H1 (cell line): ENCODE data around the gene CD34. TPM values are rescaled to one million over a fixed set of nuclear protein-coding genes. Genes with fewer than 3 reads are reported as not detected.

ENCODE experiments used
- BCL11A ChIP-seq, 2 experiments: IDR thresholded peaks; one replicate each; pipeline ENCODE4 v1.6.1; 2011; ENCODE audit warnings: low read depth in 2 of 2, low read length in 2 of 2, mild to moderate bottlenecking in 2 of 2
- CHD7 ChIP-seq: fragments of 300-600 bp; sonication (generic); IDR thresholded peaks from 2 replicates; pipeline ENCODE4 v1.7.1; 2012; ENCODE audit warnings: low read length, moderate library complexity, mild to moderate bottlenecking, inconsistent platforms; ENCODE audit not compliant: insufficient replicate concordance
- POLR2AphosphoS5 ChIP-seq: IDR thresholded peaks from 2 replicates; pipeline ENCODE4 v1.6.1; 2011; ENCODE audit warnings: low read depth, low read length
- RBBP5 ChIP-seq: IDR thresholded peaks from 2 replicates; pipeline ENCODE4 v1.7.1; 2012; ENCODE audit warnings: low read depth, mild to moderate bottlenecking, inconsistent platforms, low read length, moderate library complexity, borderline replicate concordance
- YY1 ChIP-seq: IDR thresholded peaks from 2 replicates; pipeline ENCODE4 v1.6.1; 2011; ENCODE audit warnings: low read depth, mild to moderate bottlenecking, low read length
- polyA plus RNA-seq, 7 experiments: library from polyadenylated mRNA; depleted of rRNA in 3 of 7; stranded (reverse) in 5 of 7; unstranded in 2 of 7; fragments of >200 nt in 5 of 7; fragments of 200-250 nt in 2 of 7; gene quantifications; 1 replicate in 5 of 7; 2 replicates in 1 of 7; 4 replicates in 1 of 7; pipeline versions ENCODE4 v1.2.1 to v1.2.3, GENCODE V29; 2011 to 2013; ENCODE audit warnings: missing spikeins in 2 of 7, mixed read lengths in 2 of 7
- total RNA-seq: library from RNA; stranded (reverse); fragmentation: NEBNext Ultra II Directional; extraction: Animal tissue kit (Norgen Biotek cat#: 25700); gene quantifications from 2 replicates; pipeline ENCODE4 v1.2.1, GENCODE V29; 2021

Gene CD34
- total and polyA plus RNA-seq, 2 of the 8 experiments (the other 6 are each of a cell fraction or from before 2014, with no cell fraction given): 0.39 to 0.54 TPM

GRCh38 chr1:207901041-207901653 lies 9.8 kb downstream of the CD34 start (continued):
- no peak for TF ChIP-seq RBBP5
- no peak for TF ChIP-seq POLR2AphosphoS5
- TF ChIP-seq YY1: no peak
- TF ChIP-seq BCL11A (IDR thresholded peaks at IDR 0.05; ENCODE audit: low read depth in 2 of 2, low read length in 2 of 2): no peak
- TF ChIP-seq CHD7: no peak
